DND-41 (cell line): Measurements from ENCODE around the gene PSORS1C1.

Source experiments
- ATAC-seq: fragments of 200-7000 bp; cut with Tn5 transposase; 3 replicates; pipeline ENCODE4 v1.9.1; 2021; ENCODE audit warnings: low read depth; ENCODE audit not compliant: insufficient read depth
- DNase-seq: peaks from one replicate; pipeline ENCODE4 v3.0.0-alpha.2; 2020
- H2AFZ ChIP-seq: 2 replicates; pipeline ENCODE4 v1.6.0; 2012; ENCODE audit warnings: low read depth, low read length
- H3K27ac ChIP-seq: 2 replicates; pipeline ENCODE4 v1.5.1; 2012; ENCODE audit warnings: low read length, inconsistent platforms
- H3K27me3 ChIP-seq: fragments of 200-600 bp; sonication (generic); 2 replicates; pipeline ENCODE4 v1.6.0; 2012; ENCODE audit warnings: low read length, mild to moderate bottlenecking, inconsistent platforms; ENCODE audit not compliant: insufficient read depth, poor library complexity
- H3K36me3 ChIP-seq: 2 replicates; pipeline ENCODE4 v1.5.1; 2012; ENCODE audit warnings: low read length, inconsistent platforms; ENCODE audit not compliant: insufficient read depth
- H3K4me1 ChIP-seq: 2 replicates; pipeline ENCODE4 v1.5.1; 2012; ENCODE audit warnings: mild to moderate bottlenecking, low read length; ENCODE audit not compliant: insufficient read depth
- H3K4me2 ChIP-seq: 2 replicates; pipeline ENCODE4 v1.6.0; 2012; ENCODE audit warnings: mild to moderate bottlenecking, moderate library complexity, low read length, inconsistent platforms; ENCODE audit not compliant: insufficient read depth
- H3K4me3 ChIP-seq, 2 experiments: fragments of 200-600 bp in 1 of 2; shearing (Covaris generic) in 1 of 2; 2 replicates each; pipeline ENCODE4 v1.5.1; 2012 to 2016; ENCODE audit warnings: inconsistent platforms in 2 of 2, low read length in 2 of 2, mild to moderate bottlenecking in 2 of 2, low read depth in 1 of 2, moderate library complexity in 1 of 2
- H3K79me2 ChIP-seq: 2 replicates; pipeline ENCODE4 v1.6.0; 2012; ENCODE audit warnings: low read length, inconsistent platforms; ENCODE audit not compliant: insufficient read depth
- H3K9ac ChIP-seq: 2 replicates; pipeline ENCODE4 v1.6.0; 2012; ENCODE audit warnings: low read depth, mild to moderate bottlenecking, inconsistent platforms, low read length, moderate library complexity
- H3K9me3 ChIP-seq: 2 replicates; pipeline ENCODE4 v1.5.1; 2012; ENCODE audit warnings: low read length, moderate library complexity, mild to moderate bottlenecking, inconsistent platforms; ENCODE audit not compliant: insufficient read depth, severe bottlenecking
- H4K20me1 ChIP-seq: 2 replicates; pipeline ENCODE4 v1.6.0; 2012; ENCODE audit warnings: low read length; ENCODE audit not compliant: insufficient read depth
- EZH2 ChIP-seq: IDR thresholded peaks from 3 replicates; pipeline ENCODE4 v1.6.1; 2012; ENCODE audit warnings: borderline replicate concordance, low read depth, mild to moderate bottlenecking, moderate library complexity, low read length, inconsistent platforms; ENCODE audit not compliant: severe bottlenecking
- TF ChIP-seq, protein P1 (sequence below): IDR thresholded peaks from 2 replicates; pipeline ENCODE4 v1.5.1; 2012; ENCODE audit warnings: borderline replicate concordance, low read length, moderate library complexity, mild to moderate bottlenecking; ENCODE audit not compliant: poor library complexity, severe bottlenecking; ENCODE audit errors: extremely low read depth

PSORS1C1 gene

DNA sequence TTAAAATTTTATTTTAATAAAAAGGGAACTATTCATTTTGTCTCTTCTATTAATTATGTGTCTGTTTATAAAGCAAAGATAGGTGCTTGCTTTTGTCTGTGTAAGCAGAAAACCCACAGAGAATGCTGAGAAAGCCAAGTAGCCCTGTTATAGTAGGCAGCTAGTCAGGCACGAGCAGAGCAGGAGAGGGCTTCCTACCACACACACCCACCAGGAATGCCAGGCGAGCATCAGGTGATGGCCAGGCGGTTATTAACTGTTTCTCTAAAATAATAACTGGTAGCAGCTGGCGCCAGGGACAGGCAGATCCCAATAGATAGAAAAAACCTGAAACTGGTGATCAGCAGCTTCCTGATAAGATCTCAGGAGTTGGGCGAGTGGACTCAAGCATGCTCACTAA lies 17.9 kb upstream of the PSORS1C1 start:
- H2AFZ ChIP-seq, result no peak overlapping the region
- no peaks in the 10 kb centered on the region for H3K9me3 ChIP-seq
- H3K4me2 ChIP-seq, result no peak overlapping the region
- DNase-seq (no peak), ATAC-seq (no peak)
- H3K27me3 ChIP-seq, result no peaks in the 10 kb centered on the region
- H3K79me2 ChIP-seq, result no peaks in the 10 kb centered on the region
- H3K4me3 ChIP-seq, result no peak overlapping the region
- no peaks in the 10 kb centered on the region for H4K20me1 ChIP-seq
- no peak overlapping the region for H3K27ac ChIP-seq
- no peaks in the 10 kb centered on the region for H3K36me3 ChIP-seq
- no peak overlapping the region for H3K9ac ChIP-seq
- TF ChIP-seq, protein P1, sequence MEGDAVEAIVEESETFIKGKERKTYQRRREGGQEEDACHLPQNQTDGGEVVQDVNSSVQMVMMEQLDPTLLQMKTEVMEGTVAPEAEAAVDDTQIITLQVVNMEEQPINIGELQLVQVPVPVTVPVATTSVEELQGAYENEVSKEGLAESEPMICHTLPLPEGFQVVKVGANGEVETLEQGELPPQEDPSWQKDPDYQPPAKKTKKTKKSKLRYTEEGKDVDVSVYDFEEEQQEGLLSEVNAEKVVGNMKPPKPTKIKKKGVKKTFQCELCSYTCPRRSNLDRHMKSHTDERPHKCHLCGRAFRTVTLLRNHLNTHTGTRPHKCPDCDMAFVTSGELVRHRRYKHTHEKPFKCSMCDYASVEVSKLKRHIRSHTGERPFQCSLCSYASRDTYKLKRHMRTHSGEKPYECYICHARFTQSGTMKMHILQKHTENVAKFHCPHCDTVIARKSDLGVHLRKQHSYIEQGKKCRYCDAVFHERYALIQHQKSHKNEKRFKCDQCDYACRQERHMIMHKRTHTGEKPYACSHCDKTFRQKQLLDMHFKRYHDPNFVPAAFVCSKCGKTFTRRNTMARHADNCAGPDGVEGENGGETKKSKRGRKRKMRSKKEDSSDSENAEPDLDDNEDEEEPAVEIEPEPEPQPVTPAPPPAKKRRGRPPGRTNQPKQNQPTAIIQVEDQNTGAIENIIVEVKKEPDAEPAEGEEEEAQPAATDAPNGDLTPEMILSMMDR, result no peak
- no peak for TF ChIP-seq EZH2
- peaks cover 14% of the 10 kb centered on the region for H3K4me1 ChIP-seq

DNA sequence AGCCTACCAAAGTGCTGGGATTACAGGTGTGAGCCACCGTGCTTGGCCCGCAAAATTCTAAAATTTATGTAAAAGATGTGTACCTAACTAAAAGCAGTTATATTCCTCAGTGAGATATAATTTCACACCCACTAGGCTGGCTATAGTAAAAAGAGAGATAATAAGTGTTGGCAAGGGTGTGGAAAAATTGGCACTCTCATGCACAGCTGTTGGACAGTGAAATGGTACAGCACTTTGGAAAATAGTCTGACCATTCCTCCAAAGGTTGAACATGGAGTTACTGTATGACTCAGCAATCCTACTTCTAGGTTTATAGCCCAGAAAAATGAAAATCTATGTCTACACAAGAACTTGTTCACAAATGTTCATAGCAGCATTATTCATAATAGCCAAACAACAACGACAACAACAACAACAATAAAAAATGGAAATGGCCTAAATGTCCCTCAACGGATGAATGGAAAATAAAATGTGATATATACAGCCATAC lies 16.1 kb upstream of the PSORS1C1 start:
- no peaks in the 10 kb centered on the region for H3K27me3 ChIP-seq
- ATAC-seq (no peak), DNase-seq (no peak)
- H3K4me1 ChIP-seq, result peaks cover 14% of the 10 kb centered on the region
- no peaks in the 10 kb centered on the region for H3K9me3 ChIP-seq
- no peak overlapping the region for H3K4me3 ChIP-seq
- H4K20me1 ChIP-seq, result no peaks in the 10 kb centered on the region
- H2AFZ ChIP-seq, result no peak overlapping the region
- no peak overlapping the region for H3K9ac ChIP-seq
- H3K4me2 ChIP-seq, result no peak overlapping the region
- no peak overlapping the region for H3K27ac ChIP-seq
- H3K36me3 ChIP-seq, result no peaks in the 10 kb centered on the region
- TF ChIP-seq, protein P1, result no peak
- TF ChIP-seq EZH2, result no peak
- H3K79me2 ChIP-seq, result no peaks in the 10 kb centered on the region

DNA sequence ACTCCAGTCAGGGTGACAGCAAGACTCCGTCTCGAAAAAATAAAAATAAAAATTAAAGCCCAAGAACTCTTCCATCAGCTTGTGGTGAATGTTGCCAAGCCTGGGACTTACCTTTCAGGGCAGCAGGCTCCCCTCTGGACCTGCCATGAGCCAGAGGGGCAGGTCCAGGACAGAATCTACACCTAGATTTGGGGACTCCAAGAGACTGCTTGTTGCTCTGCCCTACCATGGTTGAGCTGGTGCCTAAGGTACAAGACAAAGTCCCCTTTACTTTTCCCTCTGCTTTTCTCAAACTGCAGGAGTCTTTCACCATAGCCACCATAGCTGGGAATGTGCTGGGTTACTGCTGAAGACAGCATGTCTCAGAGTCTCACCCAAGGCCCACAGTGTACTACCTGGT lies 11.5 kb upstream of the PSORS1C1 start:
- no peak overlapping the region for H3K4me3 ChIP-seq
- H2AFZ ChIP-seq, result no peak overlapping the region
- H3K9me3 ChIP-seq, result no peaks in the 10 kb centered on the region
- DNase-seq (no peak), ATAC-seq (no peak)
- H3K79me2 ChIP-seq, result no peaks in the 10 kb centered on the region
- H3K27me3 ChIP-seq, result no peaks in the 10 kb centered on the region
- TF ChIP-seq, protein P1, result no peak
- TF ChIP-seq EZH2, result no peak
- H3K9ac ChIP-seq, result no peak overlapping the region
- H3K4me1 ChIP-seq, result no peaks in the 10 kb centered on the region
- H3K36me3 ChIP-seq, result no peaks in the 10 kb centered on the region
- H4K20me1 ChIP-seq, result no peaks in the 10 kb centered on the region
- no peak overlapping the region for H3K4me2 ChIP-seq
- no peak overlapping the region for H3K27ac ChIP-seq

DNA sequence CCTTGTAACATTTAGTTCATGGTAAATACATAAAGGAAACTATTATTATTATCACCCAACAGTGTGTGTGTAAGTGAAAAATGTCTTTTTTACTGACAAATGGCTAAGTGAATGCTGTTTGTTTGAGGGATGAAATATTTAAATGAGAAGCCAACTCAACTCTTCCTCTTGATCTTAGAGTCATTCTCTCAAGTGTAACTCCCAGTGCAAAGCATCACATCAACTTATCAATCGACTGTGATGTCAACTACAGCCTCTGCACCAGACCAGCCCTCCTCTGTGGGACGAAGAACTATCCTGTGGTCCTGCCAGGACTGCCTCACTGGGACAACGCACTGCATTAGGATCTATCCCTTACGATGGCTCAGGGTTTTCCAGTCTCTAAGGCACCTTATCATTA lies 7.5 kb upstream of the PSORS1C1 start:
- Histone ChIP-seq H3K36me3 (no peaks in the 10 kb centered on the region), H3K9ac (no peak overlapping the region), H4K20me1 (no peaks in the 10 kb centered on the region), H3K4me1 (no peaks in the 10 kb centered on the region), H3K4me2 (no peak overlapping the region), H2AFZ (no peak overlapping the region), H3K27me3 (peaks cover 18% of the 10 kb centered on the region), H3K4me3 (no peak overlapping the region), H3K79me2 (no peaks in the 10 kb centered on the region), H3K9me3 (no peaks in the 10 kb centered on the region), H3K27ac (no peak overlapping the region)
- TF ChIP-seq, protein P1, result no peak
- no peak for TF ChIP-seq EZH2
- DNase-seq, result no peak
- no peak for ATAC-seq
